Activated CD4-positive, CD25-positive, alpha-beta regulatory T cell treated with anti-CD3 and anti-CD28 coated beads, Interleukin-2, amount 50 U/mL, for 16 hours (primary cell): ENCODE results near the gene ASB10.

Experiments used
- DNase-seq: peaks from one replicate; pipeline ENCODE4 v3.0.0-alpha.2; 2020; ENCODE audit warnings: low read depth, low spot score

ASB10 gene

DNA sequence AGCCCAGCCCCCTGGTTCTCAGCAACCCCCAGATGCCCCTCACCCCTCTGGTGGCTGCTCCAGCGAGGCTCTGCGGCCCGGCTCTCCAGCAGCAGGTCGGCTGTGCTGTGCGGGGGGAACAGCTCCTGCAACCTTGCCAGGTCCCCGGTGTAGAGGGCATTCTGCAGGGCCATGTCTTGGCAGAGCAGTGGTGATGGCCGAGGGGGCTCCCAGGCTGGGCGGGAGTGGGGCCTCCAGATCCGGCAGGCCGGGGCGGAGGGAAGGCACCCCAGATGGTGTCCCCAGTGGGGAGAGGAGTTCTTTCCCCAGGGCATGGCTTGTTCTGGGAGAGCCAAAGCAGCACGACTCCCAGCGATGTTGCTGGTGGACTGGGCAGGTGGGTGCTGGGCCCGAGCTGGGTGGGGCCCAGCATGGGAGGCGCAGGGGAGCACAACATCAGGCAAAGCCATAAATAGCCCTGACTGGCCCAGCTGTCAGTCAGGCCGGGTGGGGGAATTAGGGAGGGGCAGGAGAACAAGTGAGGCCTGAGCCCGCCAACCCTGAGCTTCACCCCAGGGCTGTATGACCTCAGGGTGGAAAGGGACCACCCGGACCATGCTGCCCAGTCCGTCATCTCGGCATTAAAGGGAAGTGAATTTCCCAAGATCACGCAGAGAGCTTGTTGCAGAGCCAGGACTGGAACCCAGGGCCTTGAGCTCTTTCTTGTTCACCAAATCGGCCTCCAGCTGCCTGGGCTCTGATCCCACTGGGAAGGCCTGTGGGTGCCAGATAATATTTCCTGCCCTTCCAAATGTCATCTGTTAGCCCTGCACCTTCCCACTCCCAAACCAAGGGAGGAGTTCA is 580 bp upstream of the ASB10 start:
- no peak for DNase-seq

DNA sequence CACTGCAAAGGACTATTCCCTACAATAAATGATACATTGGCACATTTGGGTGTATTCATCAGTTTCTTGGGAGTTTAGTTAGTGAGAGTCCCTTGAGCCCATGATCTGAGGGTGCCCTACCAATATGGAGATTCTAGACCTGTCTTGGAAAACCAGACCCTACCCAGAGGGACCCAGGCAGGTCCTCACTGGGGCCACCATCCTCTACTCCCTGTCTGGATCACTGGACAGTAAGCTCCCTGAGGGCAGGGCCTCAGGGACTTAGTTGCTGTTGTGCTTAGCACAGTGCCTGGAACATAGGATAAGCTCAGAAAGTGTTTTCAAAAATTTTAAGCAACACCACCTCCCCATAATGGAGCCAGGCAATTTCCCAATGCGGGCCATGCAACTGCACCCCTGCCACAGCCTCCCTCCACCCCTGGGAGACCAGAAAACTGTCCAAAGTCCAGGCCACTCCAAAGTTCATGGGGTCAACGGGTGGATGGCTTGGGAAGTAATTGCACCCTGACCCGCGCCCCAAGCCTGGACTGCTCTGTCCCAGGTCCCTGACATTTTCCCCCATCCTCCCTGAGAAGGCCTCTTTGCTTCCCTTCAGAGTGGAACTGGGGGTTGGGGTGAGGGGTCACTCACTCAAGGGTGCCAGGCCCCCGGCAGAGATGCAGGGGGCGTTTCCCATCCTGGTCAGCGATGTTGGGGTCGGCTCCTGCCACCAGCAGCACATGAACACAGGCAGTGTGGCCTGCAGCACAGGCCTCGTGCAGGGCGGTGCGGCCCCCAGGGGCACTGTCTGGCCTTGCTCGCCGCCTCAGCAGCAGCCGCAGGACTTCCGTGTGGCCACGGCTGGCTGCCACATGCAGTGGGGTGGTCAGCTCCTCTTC is 1.0 kb downstream of the ASB10 start:
- no peak for DNase-seq

DNA sequence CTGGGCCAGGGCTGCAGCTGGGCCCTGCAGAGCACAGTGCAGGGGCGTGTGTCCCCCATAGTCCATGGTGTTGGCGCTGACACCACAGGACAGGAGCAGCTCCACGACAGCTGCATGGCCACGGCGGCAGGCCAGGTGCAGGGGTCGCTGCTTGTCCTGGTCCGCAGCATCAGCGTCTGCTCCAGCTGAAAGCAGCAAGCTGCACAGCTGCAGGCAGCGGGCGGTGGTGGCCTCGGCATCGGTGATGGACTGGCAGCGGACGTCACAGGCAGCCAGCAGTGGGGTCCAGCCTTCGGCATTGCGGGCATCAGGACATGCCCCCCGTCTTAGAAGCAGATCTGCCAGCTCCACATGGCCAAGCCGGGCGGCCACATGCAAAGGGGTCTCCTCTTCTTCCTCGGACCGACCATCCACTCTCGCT is 6.0 kb downstream of the ASB10 start:
- DNase-seq: no peak

DNA sequence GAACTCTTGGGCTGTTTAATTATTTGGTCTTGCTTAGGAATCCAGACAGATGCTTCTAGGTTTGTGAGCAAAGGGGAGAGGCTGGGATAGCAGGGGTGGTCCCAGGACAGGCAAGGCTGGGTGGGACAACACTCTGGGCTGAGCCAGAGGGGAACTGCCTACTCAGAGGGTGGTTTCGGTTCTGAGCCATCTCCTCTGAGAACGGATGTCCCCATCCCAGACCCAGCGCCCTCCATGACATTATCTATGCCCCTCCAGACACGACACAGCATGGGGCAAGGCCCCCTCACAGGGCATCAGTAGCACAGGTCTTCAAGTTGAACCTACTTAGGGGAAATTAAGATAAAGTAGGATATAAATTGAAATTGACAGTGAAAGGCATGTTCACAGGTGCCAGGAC is 7.1 kb downstream of the ASB10 start:
- no peak for DNase-seq

DNA sequence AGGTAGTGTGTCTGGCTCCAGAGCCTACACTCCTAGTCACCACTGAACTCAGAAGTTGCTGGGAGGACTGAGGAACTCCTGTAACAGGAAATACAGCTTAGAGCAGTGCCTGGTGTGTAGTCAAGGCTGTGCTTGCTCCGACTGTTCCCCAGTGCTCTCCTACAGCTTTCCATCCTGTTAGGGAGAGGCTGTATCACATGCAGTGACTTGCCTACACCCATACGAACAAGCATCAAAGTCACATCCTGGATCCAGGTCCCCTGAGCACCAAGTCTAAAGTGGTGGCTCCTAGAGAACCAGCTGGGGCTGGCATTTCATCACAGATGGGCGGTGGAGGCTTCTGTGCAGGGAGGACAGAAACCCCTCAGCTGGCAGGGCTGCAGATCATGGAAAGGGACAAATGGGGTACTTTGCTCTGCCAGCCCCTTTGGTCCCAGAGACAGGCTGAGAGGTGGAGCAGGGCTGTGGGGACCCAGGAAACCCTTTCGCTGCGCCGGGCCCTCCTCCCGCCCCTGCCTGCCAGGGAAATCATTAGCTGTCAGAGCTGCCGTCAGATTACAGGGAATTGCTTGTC is 7.7 kb downstream of the ASB10 start:
- DNase-seq: no peak

DNA sequence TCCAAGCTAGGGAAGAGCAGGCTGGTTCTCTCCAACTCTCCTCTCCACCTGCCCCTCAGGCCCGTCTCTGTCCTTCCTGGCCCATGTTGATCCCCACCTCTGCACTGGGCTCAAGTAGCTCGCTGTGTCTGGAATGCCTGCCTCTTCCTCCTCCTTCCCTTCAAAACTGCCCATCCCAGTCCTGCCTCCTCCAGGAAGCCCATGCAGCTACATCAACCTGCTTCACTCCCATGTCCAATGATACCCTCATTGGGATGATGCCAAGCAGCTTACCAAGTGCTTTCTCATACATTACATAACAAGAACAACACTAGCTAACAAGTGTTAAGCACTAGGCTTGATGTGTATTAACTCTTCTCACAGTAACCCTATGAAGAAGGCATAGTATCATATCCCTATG is 8.2 kb downstream of the ASB10 start:
- no peak for DNase-seq

DNA sequence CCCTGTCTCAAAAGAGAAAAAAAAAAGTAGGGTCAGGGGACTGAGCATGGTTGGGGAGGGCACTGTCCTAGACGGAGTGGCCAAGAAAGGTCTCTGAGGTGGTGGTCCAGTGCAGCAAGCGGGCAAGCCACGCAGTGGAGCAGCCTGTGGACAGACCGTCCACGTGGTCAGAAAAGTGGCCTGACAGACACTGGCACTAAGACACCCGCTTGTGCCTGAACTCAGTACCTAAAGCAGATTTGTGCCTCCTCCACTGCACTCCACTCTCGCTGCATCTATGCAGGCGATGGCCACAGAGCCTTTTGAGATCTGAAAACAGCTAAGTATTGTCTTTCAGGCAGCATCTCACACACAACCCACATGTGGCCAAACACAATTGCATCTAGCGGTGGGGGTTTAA is 8.8 kb downstream of the ASB10 start:
- no peak for DNase-seq

DNA sequence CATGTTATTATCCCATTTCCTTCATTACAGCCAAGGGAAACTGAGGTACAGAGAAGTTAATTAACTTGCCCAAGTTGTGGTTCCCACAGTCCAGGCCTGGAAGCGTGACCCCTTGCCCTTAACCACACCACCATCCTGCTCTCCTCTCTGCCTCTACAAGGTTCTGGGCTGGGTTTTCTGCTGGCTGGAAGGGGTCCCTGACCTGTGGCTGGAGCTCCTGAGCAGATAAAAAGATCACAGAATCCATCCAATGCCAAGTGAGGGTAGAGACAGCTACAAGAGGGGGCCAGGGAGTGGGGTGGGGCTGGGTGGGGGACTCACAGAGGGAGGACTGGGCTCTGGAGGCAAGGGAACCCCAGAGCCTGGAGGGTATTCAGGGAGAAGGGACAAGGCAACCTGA is 9.7 kb downstream of the ASB10 start:
- no peak for DNase-seq

DNA sequence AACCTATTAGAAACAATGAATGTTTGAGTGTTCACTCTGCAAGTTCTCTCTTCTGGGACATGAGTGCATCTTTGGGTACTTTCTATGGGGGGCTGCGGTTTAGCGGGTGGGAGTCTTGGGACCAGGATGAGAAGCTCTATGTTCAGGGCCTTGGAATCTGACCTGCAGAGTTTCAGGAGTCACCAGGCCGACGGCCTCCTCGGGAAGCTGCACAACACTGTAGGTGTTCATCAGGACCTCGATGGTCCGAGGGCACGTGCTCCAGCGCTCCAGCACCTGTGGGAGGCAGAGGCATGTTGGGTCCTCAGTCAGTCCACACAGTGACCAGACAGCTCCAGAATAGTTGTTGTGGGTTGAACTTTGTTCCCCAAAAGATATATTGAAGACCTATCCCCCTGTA is 10.6 kb downstream of the ASB10 start:
- DNase-seq: no peak

DNA sequence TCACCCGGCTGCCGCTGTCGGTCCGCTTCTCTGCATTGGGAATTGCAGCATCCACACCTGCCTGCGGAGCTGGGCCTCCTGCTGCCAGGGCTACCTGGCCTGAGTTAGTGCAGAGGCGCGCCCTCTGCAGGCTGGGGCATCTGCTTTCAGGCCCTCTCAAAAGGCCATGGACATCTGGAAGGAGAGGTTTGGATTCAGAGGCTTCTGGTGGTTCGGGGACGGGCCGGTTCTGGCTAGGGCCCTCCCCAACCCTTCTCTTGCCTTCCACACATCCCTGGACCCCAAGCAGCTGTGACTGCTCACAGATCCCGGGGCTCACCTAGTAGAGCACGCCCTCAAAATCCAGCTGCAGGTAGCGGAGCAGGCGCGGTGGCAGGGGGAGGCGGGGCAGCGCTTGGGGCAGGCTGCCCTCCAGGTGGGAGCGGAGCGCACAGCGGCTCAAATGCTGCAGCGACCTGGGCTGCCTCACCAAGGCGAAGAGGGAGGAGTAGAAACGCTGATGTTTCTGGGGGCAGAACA is 11.2 kb downstream of the ASB10 start:
- DNase-seq: no peak

DNA sequence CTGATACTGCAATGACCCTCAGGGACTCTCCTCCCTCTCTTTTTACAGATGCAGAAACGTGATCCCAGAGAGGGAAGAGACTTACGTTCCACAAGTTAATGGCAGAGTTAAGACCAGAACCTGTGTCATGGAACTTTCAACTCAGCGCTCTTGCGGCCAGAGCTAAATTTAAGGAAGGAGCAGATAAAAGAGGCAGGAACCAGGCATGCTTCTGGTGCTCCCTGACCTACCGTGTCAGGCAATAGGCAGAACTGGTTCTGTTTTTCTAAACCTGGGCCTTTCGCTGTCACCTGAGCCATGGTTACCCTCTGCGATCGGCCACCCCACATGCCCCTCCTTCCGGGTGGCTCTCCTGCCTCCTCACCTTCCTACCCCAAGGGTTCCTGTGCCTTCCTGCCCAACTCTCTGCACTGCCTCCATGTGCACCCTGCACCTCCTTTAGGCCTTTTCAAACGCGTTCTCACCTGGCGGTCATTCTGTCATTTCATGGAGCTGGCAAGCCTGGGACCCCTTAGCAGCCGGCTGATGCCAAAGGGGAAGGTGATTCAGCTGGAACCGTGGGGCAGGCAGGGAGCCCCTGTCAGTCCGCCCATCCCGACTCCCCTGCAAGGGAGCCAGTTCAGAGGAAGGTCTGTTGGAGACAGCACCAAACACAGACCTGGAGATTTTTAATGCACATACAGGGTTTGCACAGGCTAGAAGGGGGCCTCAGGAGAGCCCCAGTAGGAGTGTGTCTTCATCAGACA is 11.8 kb downstream of the ASB10 start:
- DNase-seq: no peak

DNA sequence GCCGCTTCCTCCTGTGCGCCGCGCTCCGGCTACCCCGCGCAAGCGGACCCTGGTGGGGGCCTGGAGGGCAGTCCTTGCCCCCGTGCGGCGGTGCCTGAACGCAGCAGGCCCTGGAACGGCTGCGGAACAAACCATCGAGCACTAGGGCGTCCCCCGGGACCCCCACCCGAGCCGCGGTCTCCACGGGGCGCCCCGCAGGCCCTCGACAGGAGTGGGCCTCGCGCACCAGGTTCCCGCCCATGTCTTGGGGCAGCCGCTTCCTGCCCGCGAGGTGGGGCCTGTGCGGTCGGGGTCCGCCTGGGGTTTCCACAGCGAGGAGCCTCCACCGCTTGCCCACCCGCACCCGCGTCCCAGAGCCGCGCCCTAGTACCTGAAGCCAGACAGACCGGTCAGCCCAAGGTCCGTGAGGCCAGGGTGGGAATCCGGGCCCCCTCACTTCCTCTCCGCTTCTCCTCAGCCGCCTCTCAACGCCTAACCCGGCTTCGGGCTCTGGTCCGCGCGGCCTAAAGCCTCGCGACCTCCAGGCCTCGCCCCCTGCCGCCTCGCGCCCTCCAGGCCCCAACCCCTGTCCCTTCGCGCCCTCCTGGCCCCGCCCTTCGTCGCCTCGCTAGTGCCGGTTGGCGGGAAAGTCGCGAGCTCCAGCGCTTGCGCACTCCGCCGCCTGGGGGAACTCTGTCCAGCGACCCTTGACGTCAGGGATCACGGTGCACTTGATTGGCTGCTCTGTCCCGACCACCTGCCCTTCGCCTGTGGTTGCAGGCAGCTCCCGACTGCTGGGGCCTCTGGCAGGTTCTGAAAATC is 12.6 kb downstream of the ASB10 start:
- no peak for DNase-seq

DNA sequence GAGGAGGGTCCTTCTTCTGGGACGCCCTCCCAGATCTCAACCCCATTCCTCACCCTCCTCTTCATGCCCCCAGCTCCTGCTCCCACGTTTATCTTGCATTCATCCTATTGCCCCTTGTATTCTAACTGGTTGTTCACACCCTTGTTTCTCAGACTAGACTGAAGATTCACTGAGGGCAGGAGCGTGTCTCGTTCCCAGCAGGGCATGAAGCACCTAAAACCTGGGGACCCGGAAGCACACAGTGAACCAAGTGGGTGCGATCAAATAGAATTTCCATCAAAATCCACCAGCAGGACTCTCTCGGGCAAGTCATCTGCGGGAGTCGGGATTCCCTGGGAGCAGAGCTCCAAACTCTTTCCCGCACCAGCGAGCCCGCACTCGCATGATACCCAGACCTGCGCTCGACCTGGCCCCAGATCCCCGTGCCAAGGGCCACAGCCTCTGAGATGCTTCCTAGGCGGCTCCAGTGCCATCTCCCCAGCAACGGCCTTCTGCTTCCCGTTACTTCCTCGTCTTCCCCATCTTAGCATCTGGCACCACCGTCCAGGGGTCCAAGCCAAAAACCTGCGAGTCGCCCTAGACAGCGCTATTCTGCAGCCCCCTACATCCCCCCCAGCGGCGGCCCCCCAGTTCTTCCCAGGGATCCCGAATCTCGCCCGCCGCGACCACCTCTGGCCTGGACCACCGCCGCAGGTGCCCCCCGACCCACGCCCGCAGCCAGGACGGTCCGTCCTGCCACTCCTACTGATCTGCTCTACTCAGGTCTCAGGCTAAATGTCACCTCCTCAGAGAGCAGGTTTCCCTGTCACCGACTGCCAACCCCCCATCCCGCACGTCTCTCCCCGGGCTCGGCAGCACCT is 13.4 kb downstream of the ASB10 start:
- DNase-seq: no peak

DNA sequence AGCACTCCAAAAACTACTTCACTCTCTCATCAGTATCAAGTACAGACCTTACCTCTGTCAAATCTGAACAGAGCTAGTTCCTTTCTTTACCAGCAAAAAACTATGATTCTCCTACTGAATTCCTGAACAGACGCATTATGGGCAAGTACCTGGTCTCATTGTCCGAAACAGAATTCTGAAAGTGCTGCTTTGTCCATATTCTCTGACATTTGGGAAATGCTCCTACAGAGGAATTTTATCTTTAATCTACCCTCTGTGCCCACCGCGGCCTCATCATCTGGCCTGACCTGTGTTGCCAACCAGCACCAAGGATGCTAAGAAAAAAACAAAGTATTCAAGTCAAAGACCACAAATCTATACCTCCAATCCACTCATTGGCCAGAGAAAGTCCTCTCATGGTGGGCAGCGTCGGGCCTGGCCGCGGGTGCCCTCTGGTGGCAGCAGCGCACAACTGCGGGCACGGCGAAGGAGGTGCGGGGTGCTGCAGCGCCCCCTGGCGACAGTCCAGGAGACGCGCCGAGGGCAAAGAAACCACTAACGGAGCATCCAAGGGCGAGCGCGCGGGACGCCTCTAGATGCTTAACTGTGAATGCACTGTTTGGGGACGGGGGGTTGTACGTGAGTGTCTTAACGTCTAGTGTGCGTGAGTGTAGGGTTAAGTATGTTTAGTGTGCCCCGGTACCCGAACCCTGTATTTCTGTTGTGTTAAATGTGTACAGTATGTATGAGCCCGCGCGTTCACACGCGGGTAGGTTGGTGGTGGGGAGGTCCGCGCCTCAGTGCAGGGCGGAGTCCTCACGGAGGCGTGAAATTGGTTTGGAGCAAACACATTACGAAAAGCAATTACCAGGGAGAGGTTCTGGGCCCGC is 14.5 kb downstream of the ASB10 start:
- peak; percentile 63 for DNase-seq

DNA sequence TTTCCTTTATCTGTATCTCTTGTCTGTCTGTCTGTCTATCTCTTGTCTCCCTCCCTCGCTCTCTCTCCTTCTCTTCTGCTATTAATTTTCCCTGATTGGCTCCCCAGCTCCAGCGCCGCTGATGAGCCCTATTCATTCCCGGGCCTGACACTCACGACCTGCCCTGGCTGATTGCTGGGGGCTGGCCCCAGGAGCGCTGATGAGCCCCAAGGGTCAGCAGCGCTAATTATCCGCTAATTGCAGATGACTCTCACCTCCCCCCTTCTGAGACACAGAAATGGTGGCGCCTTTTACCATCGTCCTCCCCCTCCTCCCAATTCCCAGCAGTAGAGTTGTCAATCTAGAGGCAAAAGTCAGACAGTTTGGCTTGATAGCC is 18.3 kb downstream of the ASB10 start:
- DNase-seq: no peak

DNA sequence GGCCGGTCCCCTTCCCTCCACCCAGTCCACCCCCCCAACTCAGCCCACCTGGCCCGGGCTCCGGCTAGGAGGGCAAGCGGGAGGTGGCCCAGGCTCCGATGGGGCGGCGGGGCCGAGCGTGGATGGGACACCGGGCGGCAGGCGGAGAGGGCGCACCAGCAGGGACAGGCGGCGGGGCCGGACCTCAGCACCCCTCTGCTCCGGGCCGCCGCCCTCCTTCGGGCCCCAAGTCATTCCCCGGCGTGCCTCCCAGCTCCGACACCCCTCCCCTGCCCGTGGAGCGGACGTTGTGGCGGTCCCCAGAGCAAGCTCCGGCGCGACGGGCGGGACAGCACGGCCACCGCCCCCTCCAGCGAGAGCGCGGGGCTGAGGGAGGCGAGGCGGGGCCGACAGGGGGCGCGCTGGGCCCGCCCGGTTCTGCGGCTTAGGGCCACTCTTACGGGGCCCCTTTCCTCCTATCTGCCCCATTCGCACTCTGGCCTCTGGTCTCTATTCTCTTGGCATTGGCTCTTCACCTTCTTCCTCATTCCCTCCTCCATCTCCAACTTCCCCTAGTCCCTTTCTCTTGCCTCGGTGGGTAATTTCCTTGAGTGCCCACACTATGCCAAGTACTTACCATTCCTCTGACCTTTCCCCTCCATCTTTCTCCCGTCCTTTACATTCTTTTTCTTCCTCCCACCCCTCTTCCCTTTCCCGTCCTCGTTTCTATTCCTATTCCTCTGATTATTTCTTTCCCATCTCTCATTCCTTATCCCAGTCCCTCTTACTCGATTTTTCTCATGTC is 18.9 kb downstream of the ASB10 start:
- no peak for DNase-seq

DNA sequence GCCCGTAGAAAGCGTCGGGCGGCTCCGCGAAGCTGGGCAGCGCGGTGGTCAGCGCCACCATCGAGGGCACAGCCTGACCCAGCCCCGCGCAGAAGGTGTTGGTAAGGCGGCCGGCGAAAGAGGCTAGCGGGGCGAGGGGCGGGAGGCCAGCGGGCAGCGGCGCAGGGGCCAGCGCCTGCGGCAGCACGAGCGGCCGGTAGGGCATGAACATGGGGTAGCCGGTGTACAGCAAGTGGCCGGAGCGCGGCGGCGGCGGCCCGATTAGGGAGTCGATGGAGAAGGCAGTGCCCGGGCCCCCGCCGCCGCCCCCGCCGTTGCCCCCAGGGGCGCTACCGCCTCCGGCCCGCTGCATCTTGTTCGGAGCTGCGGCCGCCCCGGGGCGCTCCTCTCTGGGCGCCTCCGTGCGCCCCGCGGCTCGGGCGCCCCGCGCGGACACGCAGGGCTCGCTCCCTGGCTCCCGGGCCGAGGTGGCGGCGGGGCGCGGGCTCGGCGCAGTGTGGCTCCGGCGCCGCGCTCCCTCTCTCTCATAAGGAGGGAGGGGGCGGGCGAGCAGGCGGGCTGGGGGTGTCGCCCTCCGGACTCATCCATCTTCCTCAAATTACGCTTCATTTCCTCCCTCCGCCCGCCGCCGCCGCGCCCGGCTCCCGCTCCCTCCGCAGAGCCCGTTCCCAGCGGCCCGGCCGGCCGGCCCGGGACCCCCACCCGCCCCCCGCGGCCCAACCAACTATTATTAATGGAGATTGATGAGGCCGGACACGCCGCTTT is 19.7 kb downstream of the ASB10 start, which contains the start of gene GBX1:
Gene GBX1, minus strand, starts transcription at position 498 of the 765 bp plus-strand sequence. Its CDS starts 146 bp downstream, at position 352.
- DNase-seq: no peak
